A673 (cell line): ENCODE results near the gene CIAO2B. TPM values are rescaled to one million over a fixed set of nuclear protein-coding genes. Genes with fewer than 3 reads are reported as not detected.

Source experiments
- BruUV-seq: library from RNA; stranded (reverse); fragments of 400-500 nt; replicated peaks from 2 replicates; lab custom pipeline; 2021; lab: Mats Ljungman, UMichigan
- CTCF ChIA-PET: fragments of 300-600 bp; sonication (Branson Sonifier 250); formaldehyde crosslinking; loops from one replicate; lab custom pipeline; 2022; ENCODE audit warnings: antibody characterized with exemption; lab: Charles Lee
- POLR2A ChIA-PET: fragments of 300-600 bp; sonication (Branson Sonifier 250); formaldehyde crosslinking; loops from one replicate; lab custom pipeline; 2022; ENCODE audit warnings: antibody characterized with exemption; ENCODE audit not compliant: low non-redundant PET; lab: Charles Lee
- DNase-seq: peaks from one replicate; pipeline ENCODE4 v3.0.0-alpha.2; 2015; ENCODE audit warnings: low spot score
- H3K27ac ChIP-seq: fragments of 200-600 bp; sonication (generic); 2 replicates; pipeline ENCODE4 v1.5.1; 2016; ENCODE audit warnings: mixed run types, low read depth, mild to moderate bottlenecking, mixed read lengths, antibody characterized with exemption, low read length; ENCODE audit not compliant: poor library complexity, severe bottlenecking
- H3K27me3 ChIP-seq: fragments of 200-600 bp; sonication (generic); replicated peaks from 2 replicates; pipeline ENCODE4 v1.6.1; 2017; ENCODE audit warnings: mixed run types, low read depth, mild to moderate bottlenecking, mixed read lengths, antibody characterized with exemption, low read length; ENCODE audit not compliant: insufficient read depth, poor library complexity
- H3K36me3 ChIP-seq: fragments of 200-600 bp; sonication (generic); 2 replicates; pipeline ENCODE4 v1.6.1; 2016; ENCODE audit warnings: mixed run types, mild to moderate bottlenecking, mixed read lengths, antibody characterized with exemption, low read length; ENCODE audit not compliant: insufficient read depth, poor library complexity, severe bottlenecking
- H3K4me1 ChIP-seq: fragments of 200-600 bp; sonication (generic); 2 replicates; pipeline ENCODE4 v1.6.1; 2017; ENCODE audit warnings: mixed run types, mild to moderate bottlenecking, mixed read lengths, antibody characterized with exemption, low read length; ENCODE audit not compliant: insufficient read depth, poor library complexity, severe bottlenecking
- H3K4me3 ChIP-seq: fragments of 200-600 bp; sonication (generic); 2 replicates; pipeline ENCODE4 v1.5.1; 2016; ENCODE audit warnings: low read depth, mixed run types, mild to moderate bottlenecking, mixed read lengths, low read length; ENCODE audit not compliant: poor library complexity, severe bottlenecking
- H3K9me3 ChIP-seq: fragments of 200-600 bp; sonication (generic); 2 replicates; pipeline ENCODE4 v1.6.1; 2016; ENCODE audit warnings: mixed run types, low read depth, mild to moderate bottlenecking, mixed read lengths, antibody characterized with exemption, low read length; ENCODE audit not compliant: poor library complexity, severe bottlenecking
- EZH2 ChIP-seq: fragments of 200-600 bp; sonication (generic); IDR thresholded peaks from 2 replicates; pipeline ENCODE4 v1.6.1; 2017; ENCODE audit warnings: borderline replicate concordance, low read depth, mild to moderate bottlenecking, mixed read lengths, antibody characterized with exemption, low read length; ENCODE audit not compliant: poor library complexity, severe bottlenecking
- intact Hi-C: fragments of 100-400 bp; cut with micrococcal nuclease; formaldehyde crosslinking; loops from one replicate; pipeline ENCODE4 v1.10.0; 2022; ENCODE audit not compliant: unreplicated experiment
- total RNA-seq: library from RNA; stranded (reverse); gene quantifications from 2 replicates; pipeline ENCODE4 v1.2.3, GENCODE V29; 2021
- TF ChIP-seq, protein P1 (sequence below): fragments of 300-800, 200-600 bp; sonication (generic); conservative IDR thresholded peaks from 2 replicates; pipeline ENCODE4 v1.5.1; 2017; ENCODE audit warnings: low read depth, mild to moderate bottlenecking, antibody characterized with exemption, low read length, moderate library complexity, mixed read lengths

CIAO2B gene
- total RNA-seq, 1 experiment from 2014 or later = 108 TPM

DNA sequence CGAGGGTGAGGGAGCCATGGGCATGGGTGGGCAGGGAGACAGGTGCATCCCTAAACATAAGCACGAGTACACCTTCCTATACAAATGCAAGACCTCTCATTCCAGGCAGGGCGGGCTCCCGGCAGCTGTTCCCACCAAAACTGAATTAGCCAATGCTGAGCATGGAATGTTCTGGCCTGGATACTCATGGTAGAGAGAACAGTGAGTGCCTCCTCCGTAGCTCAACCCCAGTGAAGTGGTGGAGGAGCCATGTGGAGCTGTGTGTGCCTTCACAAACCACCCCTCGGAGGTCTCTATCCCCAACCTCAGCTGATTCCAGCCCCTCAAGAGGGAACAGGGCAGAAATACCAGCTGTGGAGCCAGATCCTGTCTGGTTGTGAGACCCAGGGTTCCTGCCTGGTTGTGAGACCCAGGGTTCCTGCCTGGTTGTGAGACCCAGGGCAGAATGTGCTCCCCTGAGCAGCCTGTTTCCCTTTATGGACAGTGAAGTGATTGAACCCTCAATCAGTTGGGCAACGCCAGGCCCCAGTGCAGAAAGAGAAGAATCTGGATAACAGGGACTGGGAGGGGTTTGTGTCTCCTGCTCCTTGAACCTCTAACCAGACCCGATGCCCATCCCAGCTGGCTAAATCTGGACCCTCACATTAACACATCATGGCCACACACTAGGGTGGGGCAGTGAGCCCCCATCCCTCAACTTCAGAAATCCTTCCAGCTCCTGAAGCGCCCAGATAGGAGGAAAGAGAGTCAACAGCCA is 13.1 kb downstream of the CIAO2B start:
- Histone ChIP-seq H3K4me1 (peaks cover 7% of the 10 kb centered on the region), H3K36me3 (no peaks in the 10 kb centered on the region), H3K4me3 (no peak overlapping the region), H3K27ac (no peak overlapping the region), H3K27me3 (peaks cover 26% of the 10 kb centered on the region), H3K9me3 (no peaks in the 10 kb centered on the region)
- BruUV-seq = no TSS peak
- ChIA-PET CTCF (interaction anchor here (0.5 kb wide), 1 partner anchor 404 kb away, joined by 6 read pairs; no protein-coding TSS in a partner anchor), POLR2A (interaction anchor here (0.6 kb wide), 1 partner anchor 249 kb away, joined by 3 read pairs; the partner anchor contains the start of gene NOL3)
- intact Hi-C loops = no loop called here
- no peak for DNase-seq
- TF ChIP-seq EZH2 = no peak
- TF ChIP-seq, protein P1, sequence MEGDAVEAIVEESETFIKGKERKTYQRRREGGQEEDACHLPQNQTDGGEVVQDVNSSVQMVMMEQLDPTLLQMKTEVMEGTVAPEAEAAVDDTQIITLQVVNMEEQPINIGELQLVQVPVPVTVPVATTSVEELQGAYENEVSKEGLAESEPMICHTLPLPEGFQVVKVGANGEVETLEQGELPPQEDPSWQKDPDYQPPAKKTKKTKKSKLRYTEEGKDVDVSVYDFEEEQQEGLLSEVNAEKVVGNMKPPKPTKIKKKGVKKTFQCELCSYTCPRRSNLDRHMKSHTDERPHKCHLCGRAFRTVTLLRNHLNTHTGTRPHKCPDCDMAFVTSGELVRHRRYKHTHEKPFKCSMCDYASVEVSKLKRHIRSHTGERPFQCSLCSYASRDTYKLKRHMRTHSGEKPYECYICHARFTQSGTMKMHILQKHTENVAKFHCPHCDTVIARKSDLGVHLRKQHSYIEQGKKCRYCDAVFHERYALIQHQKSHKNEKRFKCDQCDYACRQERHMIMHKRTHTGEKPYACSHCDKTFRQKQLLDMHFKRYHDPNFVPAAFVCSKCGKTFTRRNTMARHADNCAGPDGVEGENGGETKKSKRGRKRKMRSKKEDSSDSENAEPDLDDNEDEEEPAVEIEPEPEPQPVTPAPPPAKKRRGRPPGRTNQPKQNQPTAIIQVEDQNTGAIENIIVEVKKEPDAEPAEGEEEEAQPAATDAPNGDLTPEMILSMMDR = no peak

DNA sequence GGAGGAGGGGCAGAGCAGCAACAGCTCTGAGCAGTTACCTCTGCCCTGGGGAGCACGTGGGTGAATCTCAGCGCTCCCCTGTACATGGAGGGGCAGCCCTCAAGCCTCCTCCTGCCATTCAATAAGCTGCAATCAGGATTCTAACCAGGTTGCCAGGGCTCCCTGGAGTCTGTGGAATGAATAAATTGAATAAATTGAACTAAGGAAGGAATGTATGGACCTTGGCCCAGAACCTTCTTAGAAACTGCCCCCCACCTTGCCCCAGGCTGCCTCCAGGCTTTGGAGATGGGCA is 14.0 kb downstream of the CIAO2B start:
- no peak overlapping the region for H3K4me3 ChIP-seq
- peaks cover 18% of the 10 kb centered on the region for H3K27me3 ChIP-seq
- BruUV-seq = no TSS peak
- ChIA-PET CTCF (interaction anchor here (0.5 kb wide), 1 partner anchor 404 kb away, joined by 6 read pairs; no protein-coding TSS in a partner anchor), POLR2A (interaction anchor here (0.7 kb wide), 1 partner anchor 20 kb away, joined by 4 read pairs; no protein-coding TSS in a partner anchor)
- intact Hi-C loops = no loop called here
- TF ChIP-seq, protein P1 = no peak
- no peak for TF ChIP-seq EZH2
- no peaks in the 10 kb centered on the region for H3K9me3 ChIP-seq
- no peaks in the 10 kb centered on the region for H3K36me3 ChIP-seq
- DNase-seq = no peak
- peaks cover 7% of the 10 kb centered on the region for H3K4me1 ChIP-seq
- H3K27ac ChIP-seq = no peak overlapping the region

DNA sequence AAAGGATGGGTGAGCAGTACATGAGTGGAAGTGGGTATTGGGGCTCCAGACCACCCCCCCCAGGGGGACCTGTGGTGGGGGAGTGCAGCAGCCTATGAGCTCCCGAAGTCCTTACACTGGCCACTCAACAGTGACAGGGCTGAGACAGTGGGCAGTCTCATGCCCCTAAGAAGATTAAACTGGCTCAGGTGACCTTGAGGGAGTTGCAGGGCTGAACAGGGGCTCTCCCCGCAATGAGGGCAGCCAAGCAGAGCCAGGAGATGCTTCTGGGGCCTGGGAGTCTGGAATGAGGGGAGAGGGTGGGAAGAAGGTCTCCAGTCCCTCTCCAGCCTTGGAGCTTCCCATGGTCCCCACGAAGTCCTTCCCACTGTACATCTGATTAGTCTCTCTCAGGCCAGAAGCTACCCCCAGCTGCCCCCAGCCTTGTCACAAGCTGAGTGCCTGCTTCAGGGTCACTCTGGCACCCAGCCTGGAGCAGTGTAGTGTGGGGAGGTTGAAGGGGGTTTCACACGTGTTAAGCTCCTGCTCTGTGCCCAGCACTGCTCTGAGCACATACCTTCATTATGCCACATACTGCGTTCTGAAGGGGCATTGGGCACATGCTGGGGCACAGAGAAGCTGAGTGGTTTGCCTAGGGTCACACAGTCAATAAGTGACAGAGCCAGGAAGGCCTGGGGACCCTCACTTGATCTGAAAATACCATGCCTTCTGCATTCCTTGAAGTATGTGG is 14.5 kb downstream of the CIAO2B start:
- no peak for TF ChIP-seq EZH2
- POLR2A ChIA-PET = interaction anchor here (0.7 kb wide), 1 partner anchor 20 kb away, joined by 4 read pairs; no protein-coding TSS in a partner anchor
- Histone ChIP-seq H3K27me3 (peaks cover 13% of the 10 kb centered on the region), H3K27ac (no peak overlapping the region), H3K9me3 (no peaks in the 10 kb centered on the region), H3K36me3 (no peaks in the 10 kb centered on the region), H3K4me1 (peaks cover 7% of the 10 kb centered on the region), H3K4me3 (no peak overlapping the region)
- CTCF ChIA-PET = interaction anchor here (0.8 kb wide), 1 partner anchor 9 kb away, joined by 3 read pairs; no protein-coding TSS in a partner anchor
- DNase-seq = no peak
- intact Hi-C loops = no loop called here
- no TSS peak for BruUV-seq
